NCI-H2227 (cell line): ENCODE data around the gene CD40LG.

ENCODE experiments used
- DNase-seq: peaks from one replicate; lab custom pipeline; 2025; ENCODE audit not compliant: unreplicated experiment; lab: John Stamatoyannopoulos, UW

Gene CD40LG

DNA sequence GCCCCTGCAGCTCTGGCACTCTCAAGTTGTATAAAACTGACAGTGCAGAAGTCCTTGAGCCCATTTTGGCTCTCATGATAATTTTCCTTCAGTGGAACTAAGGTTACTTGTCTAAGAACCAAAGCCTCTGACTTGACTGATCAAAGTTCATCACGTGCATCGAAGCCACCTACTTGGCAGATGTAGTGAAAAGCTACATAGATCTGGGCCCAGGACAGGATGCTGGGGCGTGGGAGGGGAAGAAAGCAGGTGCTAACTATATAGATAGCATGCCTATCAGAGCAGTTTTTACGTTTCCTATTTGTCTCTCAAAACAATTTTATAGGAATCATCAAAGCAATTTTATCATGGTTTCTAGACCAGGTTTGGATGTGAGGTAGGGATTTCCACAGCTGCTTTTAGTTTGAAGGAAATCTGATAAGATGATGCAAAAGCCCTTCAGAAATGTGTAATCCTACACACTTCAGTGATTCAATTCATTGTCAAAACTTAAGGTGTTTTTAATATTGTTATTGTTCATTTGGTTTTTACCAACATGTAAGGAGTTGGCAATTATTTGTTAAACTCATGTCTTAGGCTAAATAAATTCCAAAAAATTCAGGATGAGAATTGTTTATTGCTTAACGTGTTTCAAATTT is 1.2 kb upstream of the CD40LG start:
- DNase-seq, result no peak

DNA sequence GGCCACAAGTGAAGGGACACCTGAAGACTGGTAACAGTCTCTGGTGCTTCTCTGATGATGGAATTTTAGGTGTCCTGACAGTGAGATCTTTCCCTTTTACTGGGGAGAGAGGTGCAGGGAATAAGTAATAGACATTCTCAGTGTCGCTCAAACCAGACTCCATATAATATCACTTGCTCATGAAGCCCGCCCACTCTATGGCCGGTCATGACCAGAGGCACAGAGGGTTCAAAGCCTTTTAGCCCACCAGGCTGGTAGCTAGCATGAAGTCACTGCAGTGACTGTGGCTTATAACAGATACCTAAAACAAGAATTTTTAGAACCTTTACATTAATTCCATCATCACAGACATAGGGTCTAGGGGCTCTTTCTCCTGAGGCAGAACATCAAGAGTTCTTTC is 2.9 kb downstream of the CD40LG start:
- no peak for DNase-seq

DNA sequence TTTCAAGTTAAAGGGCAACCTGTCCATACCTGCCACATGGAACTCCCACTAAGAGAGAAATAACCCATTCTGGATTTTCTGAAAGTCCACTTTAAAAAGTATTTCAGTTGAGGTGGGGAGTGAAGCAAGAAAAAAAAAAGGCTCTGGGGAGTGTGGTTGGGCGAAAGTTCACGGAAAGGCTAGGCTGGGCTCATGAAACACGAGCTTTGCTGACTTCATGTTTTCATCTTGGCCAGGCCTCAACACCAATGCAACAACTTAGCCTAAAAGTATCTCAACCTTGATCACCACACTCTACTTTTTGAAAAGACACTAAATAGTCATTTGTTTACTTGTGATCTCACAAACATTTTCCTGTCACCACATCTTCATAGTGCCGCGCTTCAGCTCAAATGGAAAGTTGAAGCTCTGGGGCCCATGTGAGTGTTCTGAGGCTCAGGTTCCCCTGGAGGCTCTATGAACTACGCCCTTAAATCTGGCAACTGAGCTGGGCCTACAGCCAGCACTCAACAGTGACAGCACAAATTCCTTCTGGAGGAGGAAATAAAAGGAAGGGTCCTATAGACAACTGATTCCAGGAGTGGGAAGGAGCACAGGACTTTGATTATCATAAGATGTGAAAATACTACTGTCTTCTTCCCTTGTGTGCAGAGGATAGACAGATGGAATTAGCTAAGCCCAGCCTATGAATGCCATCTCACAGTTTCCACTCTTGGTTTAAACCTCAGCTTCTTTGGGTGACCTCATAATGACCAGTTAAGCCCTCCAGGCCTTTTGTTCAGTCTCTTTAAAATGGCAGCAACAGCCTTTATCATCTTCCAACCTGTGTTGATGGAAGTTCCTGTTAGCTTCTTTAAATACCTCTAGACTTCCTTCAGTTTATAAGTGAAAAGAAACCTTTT is 5.1 kb downstream of the CD40LG start:
- DNase-seq, result no peak

DNA sequence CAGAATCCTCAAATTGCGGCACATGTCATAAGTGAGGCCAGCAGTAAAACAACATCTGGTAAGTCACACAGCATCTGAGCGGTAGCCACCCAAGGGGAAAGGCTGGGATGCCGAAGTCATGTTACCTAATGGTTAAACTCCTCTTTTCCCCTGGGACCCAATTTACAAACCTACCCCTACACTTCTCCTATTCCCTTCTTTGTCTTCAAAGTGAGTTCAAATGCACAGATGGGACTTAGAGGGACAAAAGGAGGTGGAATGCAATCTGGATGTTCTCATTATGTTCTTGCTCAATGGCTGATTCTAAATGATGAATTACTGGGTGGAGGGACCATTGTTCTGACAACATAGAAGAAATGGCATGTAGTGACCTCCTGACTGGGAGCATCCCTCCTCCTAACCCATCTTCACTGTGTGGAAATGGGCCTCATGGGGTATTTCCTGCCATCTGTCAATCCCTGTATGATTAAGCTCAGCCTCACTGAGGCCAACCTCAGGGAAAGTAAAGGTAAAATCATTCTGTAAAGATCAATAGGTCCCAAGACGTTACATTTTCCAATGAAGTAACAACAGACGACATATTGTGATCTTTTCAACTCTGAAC is 8.5 kb downstream of the CD40LG start:
- no peak for DNase-seq

GRCh38 chrX:136658151-136658550 is 10.2 kb downstream of the CD40LG start:
- DNase-seq, result no peak

GRCh38 chrX:136659174-136659573 is 11.2 kb downstream of the CD40LG start:
- DNase-seq, result no peak

DNA sequence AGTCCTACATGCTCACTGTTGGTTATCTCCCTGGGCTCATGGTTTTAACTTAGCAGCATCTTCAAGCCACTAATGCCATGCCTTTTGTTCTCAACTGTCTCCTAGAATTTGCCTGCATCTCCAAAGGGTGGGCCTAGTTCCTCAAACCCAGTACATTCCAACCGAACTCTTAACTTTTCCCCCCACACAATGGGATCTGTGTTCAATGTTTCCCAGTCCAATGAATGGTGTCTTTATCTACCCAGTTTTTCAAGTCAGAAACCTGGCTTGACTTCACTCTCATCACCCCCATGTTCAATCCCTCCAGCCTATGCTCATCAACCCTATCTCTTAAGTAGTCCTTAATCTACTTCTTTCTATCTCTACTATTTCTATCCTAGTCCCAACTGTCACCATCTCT is 12.9 kb downstream of the CD40LG start:
- no peak for DNase-seq

- no peak for DNase-seq
Measured at GRCh38 chrX:136662104-136662503, 14.1 kb downstream of the CD40LG start.

- DNase-seq, result no peak
Measured at GRCh38 chrX:136662976-136663375, 15.0 kb downstream of the CD40LG start.

- DNase-seq, result no peak
Measured at GRCh38 chrX:136665258-136665900, 17.4 kb downstream of the CD40LG start.

GRCh38 chrX:136666088-136666487 is 18.1 kb downstream of the CD40LG start:
- no peak for DNase-seq

DNA sequence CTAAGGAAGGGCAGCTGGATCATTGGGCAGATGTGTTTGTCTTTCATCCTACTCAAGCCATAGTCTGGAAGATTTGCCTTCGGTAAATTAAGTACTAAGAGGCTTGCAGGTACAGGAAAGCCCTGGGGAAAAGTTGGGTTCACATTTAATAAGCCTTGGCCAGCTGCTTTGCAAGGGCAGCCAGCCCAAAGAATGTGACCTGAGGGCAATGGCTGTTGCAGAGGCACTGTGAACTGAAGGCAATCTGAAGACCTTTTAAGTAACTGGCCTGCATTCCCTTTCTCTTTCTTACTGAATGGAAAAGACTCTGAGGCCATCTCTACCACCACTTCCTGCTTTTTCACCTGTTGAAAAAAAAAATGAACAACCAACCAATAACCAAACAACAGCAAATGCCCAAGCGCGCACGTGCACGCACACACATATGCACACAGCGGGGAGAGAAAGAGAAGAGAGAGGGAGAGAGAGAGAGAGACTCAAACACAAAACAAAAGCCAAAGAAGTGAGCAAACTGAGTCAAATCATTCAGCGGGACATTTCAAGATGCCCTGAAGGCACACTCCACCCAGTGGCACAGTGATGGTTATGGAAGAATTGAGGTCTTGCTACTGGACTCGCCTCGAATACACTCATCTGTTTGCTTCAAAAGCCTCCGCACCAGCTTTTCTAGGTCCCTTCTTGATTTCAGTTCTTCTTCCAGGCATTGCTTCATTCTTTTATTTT is 19.6 kb downstream of the CD40LG start:
- DNase-seq, result no peak

- no peak for DNase-seq
Measured at GRCh38 chrX:136671006-136671610, 23.1 kb downstream of the CD40LG start.

- DNase-seq, result no peak
Measured at GRCh38 chrX:136674270-136674985, 26.5 kb downstream of the CD40LG start.

- DNase-seq, result peak; percentile 48
Measured at GRCh38 chrX:136679531-136679930, 31.6 kb downstream of the CD40LG start.

DNA sequence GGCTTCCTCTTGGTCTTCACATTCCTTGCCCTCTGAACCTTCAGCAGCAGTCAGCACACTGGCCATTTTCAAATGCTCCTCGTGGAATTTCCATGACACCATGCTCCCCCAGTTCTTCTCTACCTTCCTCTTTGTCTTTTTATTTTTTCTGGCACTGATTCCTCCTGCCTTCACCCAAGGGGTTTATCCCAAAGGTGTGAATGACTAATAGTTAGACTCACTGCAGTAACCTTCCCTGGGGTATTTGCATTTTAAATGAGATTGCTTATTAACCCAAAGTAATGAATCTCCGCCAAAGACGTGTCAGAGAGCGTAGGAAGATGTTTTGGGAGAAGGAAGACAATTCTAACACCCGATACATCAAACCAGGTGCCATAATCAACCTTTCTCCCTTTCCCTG is 36.2 kb downstream of the CD40LG start:
- no peak for DNase-seq

DNA sequence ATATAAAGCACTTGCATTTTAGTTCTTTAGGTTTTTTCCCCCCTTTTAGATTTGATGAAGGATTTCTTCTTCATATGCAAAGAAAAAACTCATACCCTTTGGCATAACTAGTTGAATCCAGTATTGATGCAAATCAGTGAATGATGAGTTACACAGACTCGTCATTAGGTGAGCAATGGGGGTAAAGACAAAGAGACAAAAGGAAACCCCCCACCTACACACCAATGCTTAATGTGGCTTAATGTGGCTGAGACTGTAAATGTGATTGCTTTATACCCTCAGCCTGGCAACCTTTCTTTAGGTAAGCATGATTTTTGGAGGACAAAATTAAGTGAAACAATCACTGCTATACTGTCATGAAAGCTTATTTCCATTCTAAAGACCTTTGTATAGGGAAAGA is 39.5 kb downstream of the CD40LG start:
- no peak for DNase-seq

DNA sequence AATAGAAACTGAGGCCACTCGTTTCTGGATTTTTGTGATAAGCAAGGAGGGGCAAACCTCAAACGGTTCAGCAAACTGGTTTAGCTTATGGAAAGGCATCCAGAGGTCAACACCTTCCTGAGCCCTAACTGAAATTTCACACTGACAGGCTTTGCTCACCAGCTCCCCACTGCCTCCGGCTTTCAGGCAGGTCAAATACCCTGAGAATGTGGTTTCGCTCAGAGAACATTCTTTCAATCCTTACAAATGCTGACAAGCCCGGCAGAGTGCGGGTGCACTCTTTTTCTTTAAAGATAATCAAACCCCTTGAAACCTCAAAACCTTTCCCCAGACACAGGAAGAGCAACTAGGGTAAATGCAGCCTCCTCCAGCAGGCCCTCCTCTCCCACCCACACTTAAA is 41.5 kb downstream of the CD40LG start:
- no peak for DNase-seq

- no peak for DNase-seq
Measured at GRCh38 chrX:136691028-136691809, 43.3 kb downstream of the CD40LG start.
